Endothelial cell of umbilical vein (primary cell): Measurements from ENCODE around the gene PLA2G2E. TPM values are rescaled to one million over a fixed set of nuclear protein-coding genes. Genes with fewer than 3 reads are reported as not detected.

Experiments
- BruUV-seq: library from RNA; stranded (reverse); fragments of 400-500 nt; replicated peaks from 2 replicates; lab custom pipeline; 2021; lab: Mats Ljungman, UMichigan
- CTCF ChIA-PET: fragments of 300-600, 350-600 bp; sonication (Branson Sonifier 250); formaldehyde crosslinking; loops from one replicate; lab custom pipeline; 2021; ENCODE audit warnings: antibody characterized with exemption, inconsistent platforms; lab: Charles Lee
- POLR2A ChIA-PET: fragments of 300-600, 350-600 bp; sonication (Branson Sonifier 250); formaldehyde crosslinking; loops from one replicate; lab custom pipeline; 2021; ENCODE audit warnings: antibody characterized with exemption, inconsistent platforms; lab: Charles Lee
- DNase-seq: peaks from one replicate; pipeline ENCODE4 v3.0.0-alpha.2; 2011; ENCODE audit warnings: low read depth, low spot score
- FAIRE-seq: peaks from 2 replicates; lab custom pipeline; 2011; peaks lifted over from hg19 to GRCh38; lab: Jason Lieb, UNC
- H2AFZ ChIP-seq: 2 replicates; pipeline ENCODE4 v1.6.0; 2012; ENCODE audit warnings: low read depth, low read length, control low read depth, inconsistent platforms
- H3K27ac ChIP-seq: 2 replicates; pipeline ENCODE4 v1.5.1; 2011; ENCODE audit warnings: low read depth, mild to moderate bottlenecking, control low read depth, low read length, moderate library complexity; ENCODE audit not compliant: insufficient read depth
- H3K27me3 ChIP-seq, 2 experiments: 2 replicates each; pipeline versions ENCODE4 v1.6.0 to v1.6.1; 2011; ENCODE audit warnings: low read length in 2 of 2, mixed read lengths in 1 of 2; ENCODE audit not compliant: control insufficient read depth in 2 of 2, insufficient read depth in 2 of 2
- H3K36me3 ChIP-seq, 2 experiments: 2 replicates in 1 of 2; 3 replicates in 1 of 2; pipeline ENCODE4 v1.5.1; 2011; ENCODE audit warnings: low read length in 2 of 2, mild to moderate bottlenecking in 1 of 2, moderate library complexity in 1 of 2; ENCODE audit not compliant: control insufficient read depth in 2 of 2, insufficient read depth in 2 of 2; ENCODE audit errors: extremely low read depth in 1 of 2
- H3K4me1 ChIP-seq: 3 replicates; pipeline ENCODE4 v1.5.1; 2011; ENCODE audit warnings: mild to moderate bottlenecking, low read length; ENCODE audit not compliant: control insufficient read depth, insufficient read depth; ENCODE audit errors: extremely low read depth
- H3K4me2 ChIP-seq: 2 replicates; pipeline ENCODE4 v1.6.1; 2011; ENCODE audit warnings: low read length, control low read depth, mixed read lengths; ENCODE audit not compliant: insufficient read depth
- H3K4me3 ChIP-seq, 3 experiments: fragments of 200-600 bp in 1 of 3; sonication (generic), shearing (Covaris generic) in 1 of 3; replicated peaks in 1 of 3; 2 replicates each; pipeline ENCODE4 v1.5.1; 2011 to 2016; ENCODE audit warnings: control low read depth in 3 of 3, low read length in 3 of 3, mild to moderate bottlenecking in 2 of 3, inconsistent platforms in 1 of 3, low read depth in 1 of 3, moderate library complexity in 1 of 3; ENCODE audit not compliant: insufficient read depth in 1 of 3
- H3K79me2 ChIP-seq: 2 replicates; pipeline ENCODE4 v1.6.0; 2012; ENCODE audit warnings: low read length, inconsistent platforms; ENCODE audit not compliant: control insufficient read depth, insufficient read depth
- H3K9ac ChIP-seq: replicated peaks from 2 replicates; pipeline ENCODE3; 2011; ENCODE audit warnings: low read length, control low read depth; ENCODE audit not compliant: insufficient read depth; ENCODE audit errors: extremely low read depth
- H3K9me1 ChIP-seq: replicated peaks from 3 replicates; pipeline ENCODE4 v1.6.0; 2011; ENCODE audit warnings: mild to moderate bottlenecking, low read length; ENCODE audit not compliant: control insufficient read depth, insufficient read depth; ENCODE audit errors: extremely low read depth
- H3K9me3 ChIP-seq: replicated peaks from 2 replicates; pipeline ENCODE4 v1.5.1; 2012; ENCODE audit warnings: low read length, inconsistent platforms; ENCODE audit not compliant: control insufficient read depth, insufficient read depth
- H4K20me1 ChIP-seq: replicated peaks from 2 replicates; pipeline ENCODE3; 2011; ENCODE audit warnings: mild to moderate bottlenecking, low read length; ENCODE audit not compliant: control insufficient read depth, insufficient read depth; ENCODE audit errors: extremely low read depth
- EZH2 ChIP-seq: IDR thresholded peaks from 2 replicates; pipeline ENCODE4 v1.6.1; 2012; ENCODE audit warnings: borderline replicate concordance, low read depth, mild to moderate bottlenecking, moderate library complexity, low read length, inconsistent platforms; ENCODE audit not compliant: severe bottlenecking
- FOS ChIP-seq: IDR thresholded peaks from 2 replicates; pipeline ENCODE4 v1.6.1; 2011; ENCODE audit warnings: mild to moderate bottlenecking, low read length, moderate library complexity, borderline replicate concordance; ENCODE audit not compliant: insufficient read depth
- GATA2 ChIP-seq: IDR thresholded peaks from 2 replicates; pipeline ENCODE4 v1.7.0; 2011; ENCODE audit warnings: low read depth, mild to moderate bottlenecking, moderate library complexity, mixed read lengths, low read length; ENCODE audit not compliant: insufficient read length, insufficient read depth
- JUN ChIP-seq: IDR thresholded peaks from 2 replicates; pipeline ENCODE4 v1.6.1; 2011; ENCODE audit warnings: borderline replicate concordance, low read depth; ENCODE audit not compliant: insufficient read length, insufficient read depth
- MYC ChIP-seq: IDR thresholded peaks from one replicate; pipeline ENCODE4 v1.6.1; 2011; ENCODE audit warnings: mild to moderate bottlenecking, low read depth, low read length
- POLR2A ChIP-seq: IDR thresholded peaks from 2 replicates; pipeline ENCODE4 v1.6.1; 2012; ENCODE audit warnings: low read depth, mild to moderate bottlenecking, control low read depth, low read length
- POLR2AphosphoS5 ChIP-seq: IDR thresholded peaks from 2 replicates; pipeline ENCODE4 v1.6.1; 2012; ENCODE audit warnings: low read depth, mild to moderate bottlenecking, control low read depth, low read length, moderate library complexity; ENCODE audit not compliant: insufficient read depth
- dilution Hi-C: fragments of 300-500 bp; cut with MboI; formaldehyde crosslinking; loops from one replicate; pipeline ENCODE4 v1.15.0; 2019; ENCODE audit warnings: low sequenced_read_pairs; ENCODE audit not compliant: extremely low pct_ligation_motif_present
- intact Hi-C: fragments of 100-400 bp; cut with micrococcal nuclease; formaldehyde crosslinking; loops from one replicate; pipeline ENCODE4 v1.10.0; 2022
- polyA plus RNA-seq, 4 experiments: library from polyadenylated mRNA; depleted of rRNA in 3 of 4; stranded (reverse) in 3 of 4; unstranded in 1 of 4; fragments of >200 nt; gene quantifications; 2 replicates each; pipeline versions ENCODE4 v1.2.1 to v1.2.3, GENCODE V29; 2011 to 2012; ENCODE audit warnings: missing spikeins in 1 of 4
- total RNA-seq: library from RNA; stranded (reverse); gene quantifications from 2 replicates; pipeline ENCODE4 v1.2.3, GENCODE V29; 2021
- TF ChIP-seq, protein P1 (sequence below): IDR thresholded peaks from 2 replicates; pipeline ENCODE4 v1.6.1; 2011; ENCODE audit not compliant: insufficient read depth, insufficient read length
- TF ChIP-seq, protein P2 (sequence below), 2 donors: IDR thresholded peaks; 1 replicate in 1 of 2; 2 replicates in 1 of 2; pipeline ENCODE4 v1.5.1; 2011; ENCODE audit warnings: low read length in 2 of 2, mild to moderate bottlenecking in 2 of 2, moderate library complexity in 2 of 2, control low read depth in 1 of 2, inconsistent platforms in 1 of 2, low read depth in 1 of 2; ENCODE audit not compliant: insufficient read depth in 1 of 2; ENCODE audit errors: extremely low read depth in 1 of 2

The PLA2G2E gene
- total and polyA plus RNA-seq, 2 donors (not counting 3 experiments of a cell fraction or from before 2014, with no cell fraction given), result not detected

DNA sequence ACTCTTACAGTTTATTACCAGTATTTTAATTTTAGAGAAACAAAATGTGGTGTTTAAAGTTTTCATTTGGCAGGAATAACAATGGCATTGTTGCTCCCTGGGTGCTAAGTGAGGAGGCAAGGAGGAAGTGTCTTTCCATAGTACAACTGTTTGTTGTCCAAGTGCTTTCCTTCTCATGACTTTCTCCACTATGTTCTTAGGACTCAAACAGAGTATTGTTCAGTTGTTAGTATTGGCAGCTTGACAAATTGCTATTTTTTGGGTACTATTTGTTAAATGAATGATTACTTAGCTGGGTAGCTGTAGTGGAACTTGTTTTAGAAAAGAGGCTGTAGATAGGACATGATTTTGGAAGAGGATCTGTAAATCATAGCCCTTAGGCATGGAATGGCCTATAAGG lies 33.8 kb downstream of the PLA2G2E start:
- intact Hi-C loops (loop anchor here (10.0 kb wide), 1 partner anchor 605 kb away; no protein-coding TSS in a partner anchor), dilution Hi-C loops (no loop called here)
- Histone ChIP-seq H2AFZ (no peak overlapping the region), H3K9me1 (no peaks in the 10 kb centered on the region), H3K4me1 (peaks cover 38% of the 10 kb centered on the region), H3K27me3 (no peaks in the 10 kb centered on the region), H3K4me3 (no peak overlapping the region), H3K79me2 (peaks cover 61% of the 10 kb centered on the region), H3K9me3 (no peaks in the 10 kb centered on the region), H3K36me3 (peaks cover 1 to 3% of the 10 kb centered on the region in 2 experiments), H3K4me2 (peak overlapping the region; percentile 31), H3K9ac (no peak overlapping the region), H4K20me1 (peaks cover 3% of the 10 kb centered on the region), H3K27ac (no peak overlapping the region)
- peak; percentile 35 for FAIRE-seq
- BruUV-seq, result no TSS peak
- ChIA-PET CTCF (interaction anchor here (1.5 kb wide), 1 partner anchor 8 kb away, joined by 3 read pairs; the partner anchor contains the start of gene OTUD3), POLR2A (no interaction called here)
- peak; percentile 61 for DNase-seq
- TF ChIP-seq EZH2 (no peak), POLR2A (no peak), MYC (no peak), GATA2 (no peak), JUN (no peak), FOS (no peak)

- BruUV-seq, result no TSS peak
- no peak overlapping the region for H3K27ac ChIP-seq
- TF ChIP-seq FOS (no peak), POLR2AphosphoS5 (no peak), POLR2A (no peak), MYC (no peak), EZH2 (no peak), GATA2 (no peak), JUN (no peak)
- TF ChIP-seq, protein P1, sequence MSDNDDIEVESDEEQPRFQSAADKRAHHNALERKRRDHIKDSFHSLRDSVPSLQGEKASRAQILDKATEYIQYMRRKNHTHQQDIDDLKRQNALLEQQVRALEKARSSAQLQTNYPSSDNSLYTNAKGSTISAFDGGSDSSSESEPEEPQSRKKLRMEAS, result no peak
- TF ChIP-seq, protein P2, sequence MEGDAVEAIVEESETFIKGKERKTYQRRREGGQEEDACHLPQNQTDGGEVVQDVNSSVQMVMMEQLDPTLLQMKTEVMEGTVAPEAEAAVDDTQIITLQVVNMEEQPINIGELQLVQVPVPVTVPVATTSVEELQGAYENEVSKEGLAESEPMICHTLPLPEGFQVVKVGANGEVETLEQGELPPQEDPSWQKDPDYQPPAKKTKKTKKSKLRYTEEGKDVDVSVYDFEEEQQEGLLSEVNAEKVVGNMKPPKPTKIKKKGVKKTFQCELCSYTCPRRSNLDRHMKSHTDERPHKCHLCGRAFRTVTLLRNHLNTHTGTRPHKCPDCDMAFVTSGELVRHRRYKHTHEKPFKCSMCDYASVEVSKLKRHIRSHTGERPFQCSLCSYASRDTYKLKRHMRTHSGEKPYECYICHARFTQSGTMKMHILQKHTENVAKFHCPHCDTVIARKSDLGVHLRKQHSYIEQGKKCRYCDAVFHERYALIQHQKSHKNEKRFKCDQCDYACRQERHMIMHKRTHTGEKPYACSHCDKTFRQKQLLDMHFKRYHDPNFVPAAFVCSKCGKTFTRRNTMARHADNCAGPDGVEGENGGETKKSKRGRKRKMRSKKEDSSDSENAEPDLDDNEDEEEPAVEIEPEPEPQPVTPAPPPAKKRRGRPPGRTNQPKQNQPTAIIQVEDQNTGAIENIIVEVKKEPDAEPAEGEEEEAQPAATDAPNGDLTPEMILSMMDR (IDR thresholded peaks at IDR 0.05; ENCODE audit: extremely low read depth in 1 of 2, insufficient read depth in 1 of 2, low read depth in 1 of 2, low read length in 2 of 2), result no peak
These were observed 35.3 kb downstream of the PLA2G2E start for GRCh38 chr1:19888112-19888511.

More at GRCh38 chr1:19888112-19888511, 35.3 kb downstream of the PLA2G2E start:
- intact Hi-C loops, result loop anchor here (10.0 kb wide), 1 partner anchor 607 kb away; no protein-coding TSS in a partner anchor
- ChIA-PET CTCF (no interaction called here), POLR2A (no interaction called here)
- peaks cover 72% of the 10 kb centered on the region for H3K79me2 ChIP-seq
- H3K27me3 ChIP-seq, result no peaks in the 10 kb centered on the region
- H3K9me1 ChIP-seq, result no peaks in the 10 kb centered on the region
- peaks cover 0 to 2% of the 10 kb centered on the region in 2 experiments for H3K36me3 ChIP-seq
- FAIRE-seq (no peak), DNase-seq (peak; percentile 14)
- peaks cover 46% of the 10 kb centered on the region for H3K4me1 ChIP-seq
- no peaks in the 10 kb centered on the region for H3K9me3 ChIP-seq
- no peak overlapping the region for H3K4me3 ChIP-seq
- dilution Hi-C loops, result no loop called here
- H3K9ac ChIP-seq, result no peak overlapping the region
- H2AFZ ChIP-seq, result no peak overlapping the region
- H4K20me1 ChIP-seq, result peaks cover 5% of the 10 kb centered on the region
- no peak overlapping the region for H3K4me2 ChIP-seq
